Endodermal cell (in vitro differentiated cells): Measurements from ENCODE around the gene LRGUK. TPM values are rescaled to one million over a fixed set of nuclear protein-coding genes. Genes with fewer than 3 reads are reported as not detected.

ENCODE experiments used
- DNase-seq: peaks from one replicate; pipeline ENCODE4 v3.0.0-alpha.2; 2017
- H3K27ac ChIP-seq: 2 replicates; pipeline ENCODE4 v1.5.1; 2013; ENCODE audit warnings: mild to moderate bottlenecking, low read depth, low read length, moderate library complexity
- H3K27me3 ChIP-seq: 2 replicates; pipeline ENCODE4 v1.6.1; 2013; ENCODE audit warnings: mild to moderate bottlenecking, low read length, moderate library complexity; ENCODE audit not compliant: insufficient read depth, control insufficient read depth, poor library complexity, severe bottlenecking
- H3K36me3 ChIP-seq: 2 replicates; pipeline ENCODE4 v1.7.0; 2013; ENCODE audit warnings: mild to moderate bottlenecking, low read length, moderate library complexity; ENCODE audit not compliant: control insufficient read depth, insufficient read depth
- H3K4me1 ChIP-seq: one replicate; pipeline ENCODE4 v1.7.0; 2013; ENCODE audit warnings: low read length; ENCODE audit not compliant: control insufficient read depth, insufficient read depth
- H3K4me3 ChIP-seq: 2 replicates; pipeline ENCODE4 v1.5.1; 2013; ENCODE audit warnings: mild to moderate bottlenecking, low read length, moderate library complexity
- H3K9ac ChIP-seq: 2 replicates; pipeline ENCODE4 v1.6.1; 2013; ENCODE audit warnings: mild to moderate bottlenecking, low read length, moderate library complexity; ENCODE audit not compliant: poor library complexity, severe bottlenecking; ENCODE audit errors: extremely low read depth
- H3K9me3 ChIP-seq: 2 replicates; pipeline ENCODE4 v1.6.1; 2013; ENCODE audit warnings: mild to moderate bottlenecking, low read length, moderate library complexity; ENCODE audit not compliant: control insufficient read depth
- H3K27ac Mint-ChIP-seq: 2 replicates; pipeline ENCODE4 v1.8.0; 2020; ENCODE audit warnings: mixed read lengths
- H3K27me3 Mint-ChIP-seq: 2 replicates; pipeline ENCODE4 v1.8.0; 2021; ENCODE audit warnings: mild to moderate bottlenecking, mixed read lengths; ENCODE audit not compliant: insufficient read depth
- H3K36me3 Mint-ChIP-seq: 2 replicates; pipeline ENCODE4 v1.8.0; 2020; ENCODE audit warnings: low read depth, mixed read lengths
- H3K4me1 Mint-ChIP-seq: 2 replicates; pipeline ENCODE4 v1.8.0; 2020; ENCODE audit warnings: mixed read lengths
- H3K4me3 Mint-ChIP-seq: 2 replicates; pipeline ENCODE4 v1.8.0; 2020; ENCODE audit warnings: mild to moderate bottlenecking, moderate library complexity, mixed read lengths
- H3K9me3 Mint-ChIP-seq: 2 replicates; pipeline ENCODE4 v1.8.0; 2020; ENCODE audit warnings: mild to moderate bottlenecking, mixed read lengths
- WGBS, 2 experiments: methylation state at CpG; one replicate each; pipeline versions ENCODE4 v1.1.5 to v1.1.7; 2013; ENCODE audit warnings: missing lambda C conversion rate in 2 of 2, mixed read lengths in 1 of 2; ENCODE audit not compliant: insufficient coverage in 1 of 2, insufficient read length in 1 of 2; 5-methylcytosine and 5-hydroxymethylcytosine counted together
- total RNA-seq, 2 donors: library from RNA; stranded (reverse); fragmentation: NEBNext Ultra II Directional in 1 of 2; extraction: Animal tissue kit (Norgen Biotek cat#: 25700) in 1 of 2; gene quantifications; 2 replicates in 1 of 2; 3 replicates in 1 of 2; pipeline ENCODE4 v1.2.1, GENCODE V29; 2021
- TF ChIP-seq, protein P1 (sequence below): fragments of 200-600 bp; sonication (generic); conservative IDR thresholded peaks from 2 replicates; pipeline ENCODE4 v1.5.0; 2021; ENCODE audit warnings: antibody characterized with exemption, mild to moderate bottlenecking

LRGUK gene
- total RNA-seq, 2 donors from 2014 or later, result 0.89 to 1.3 TPM

DNA sequence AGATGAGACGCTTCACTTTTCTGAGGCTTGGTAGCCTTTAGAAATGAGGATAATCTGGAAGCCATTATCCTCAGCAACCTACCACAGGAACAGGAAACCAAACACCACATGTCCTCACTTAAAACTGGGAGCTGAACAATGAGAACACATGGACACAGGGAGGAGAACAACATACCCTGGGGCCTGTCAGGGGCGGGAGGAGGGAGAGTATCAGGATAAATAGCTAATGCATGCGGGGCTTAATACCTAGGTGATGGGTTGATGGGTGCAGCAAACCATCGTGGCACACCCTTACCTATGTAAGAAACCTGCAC, 48.9 kb downstream of the LRGUK start:
- Histone ChIP-seq H3K9ac (no peak overlapping the region), H3K4me1 (no peaks in the 10 kb centered on the region), H3K4me3 (no peak overlapping the region), H3K36me3 (no peaks in the 10 kb centered on the region), H3K9me3 (no peaks in the 10 kb centered on the region), H3K27me3 (no peaks in the 10 kb centered on the region), H3K27ac (no peak overlapping the region)
- 93 to 100% methylated on average over 3 to 4 of the region's 4 CpGs for WGBS, 2 experiments
- no peaks in the 10 kb centered on the region for H3K27me3 Mint-ChIP-seq
- H3K9me3 Mint-ChIP-seq, result no peaks in the 10 kb centered on the region
- H3K4me1 Mint-ChIP-seq, result peaks cover 2% of the 10 kb centered on the region
- DNase-seq, result no peak
- TF ChIP-seq, protein P1, sequence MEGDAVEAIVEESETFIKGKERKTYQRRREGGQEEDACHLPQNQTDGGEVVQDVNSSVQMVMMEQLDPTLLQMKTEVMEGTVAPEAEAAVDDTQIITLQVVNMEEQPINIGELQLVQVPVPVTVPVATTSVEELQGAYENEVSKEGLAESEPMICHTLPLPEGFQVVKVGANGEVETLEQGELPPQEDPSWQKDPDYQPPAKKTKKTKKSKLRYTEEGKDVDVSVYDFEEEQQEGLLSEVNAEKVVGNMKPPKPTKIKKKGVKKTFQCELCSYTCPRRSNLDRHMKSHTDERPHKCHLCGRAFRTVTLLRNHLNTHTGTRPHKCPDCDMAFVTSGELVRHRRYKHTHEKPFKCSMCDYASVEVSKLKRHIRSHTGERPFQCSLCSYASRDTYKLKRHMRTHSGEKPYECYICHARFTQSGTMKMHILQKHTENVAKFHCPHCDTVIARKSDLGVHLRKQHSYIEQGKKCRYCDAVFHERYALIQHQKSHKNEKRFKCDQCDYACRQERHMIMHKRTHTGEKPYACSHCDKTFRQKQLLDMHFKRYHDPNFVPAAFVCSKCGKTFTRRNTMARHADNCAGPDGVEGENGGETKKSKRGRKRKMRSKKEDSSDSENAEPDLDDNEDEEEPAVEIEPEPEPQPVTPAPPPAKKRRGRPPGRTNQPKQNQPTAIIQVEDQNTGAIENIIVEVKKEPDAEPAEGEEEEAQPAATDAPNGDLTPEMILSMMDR, result no peak
- H3K27ac Mint-ChIP-seq, result no peak overlapping the region
- H3K4me3 Mint-ChIP-seq, result no peak overlapping the region
- H3K36me3 Mint-ChIP-seq, result no peaks in the 10 kb centered on the region

- no peak for DNase-seq
Observed at GRCh38 chr7:134179036-134180011, 52.2 kb downstream of the LRGUK start.

DNA sequence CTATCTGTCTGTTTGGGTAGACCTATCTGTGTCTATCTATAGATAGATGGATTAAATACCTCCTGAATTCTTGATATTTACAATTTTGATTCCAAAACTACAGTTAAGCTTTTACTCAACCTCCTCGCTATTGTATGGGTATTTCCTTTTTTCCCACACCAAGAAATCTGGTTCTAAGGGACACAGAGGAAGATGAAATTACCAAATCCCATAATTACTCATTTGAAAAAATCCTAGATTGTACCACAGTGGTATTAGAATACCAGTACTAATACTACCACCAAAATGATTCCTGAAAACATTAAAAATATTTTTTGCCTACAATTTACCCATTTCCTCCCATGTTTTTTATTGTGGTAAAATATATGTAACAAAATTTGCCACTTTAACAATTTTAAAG, 53.2 kb downstream of the LRGUK start:
- Mint-ChIP-seq H3K27ac (no peak overlapping the region), H3K9me3 (no peaks in the 10 kb centered on the region), H3K27me3 (no peaks in the 10 kb centered on the region), H3K4me3 (no peak overlapping the region), H3K36me3 (no peaks in the 10 kb centered on the region), H3K4me1 (peaks cover 2% of the 10 kb centered on the region)
- Histone ChIP-seq H3K9ac (no peak overlapping the region), H3K27me3 (no peaks in the 10 kb centered on the region), H3K9me3 (no peaks in the 10 kb centered on the region), H3K4me1 (no peaks in the 10 kb centered on the region), H3K36me3 (no peaks in the 10 kb centered on the region), H3K27ac (no peak overlapping the region), H3K4me3 (no peak overlapping the region)
- DNase-seq, result no peak
- TF ChIP-seq, protein P1, result no peak
- 100% methylated on average over 1 of the region's 1 CpG for WGBS, 2 experiments

More at GRCh38 chr7:134179036-134180011, 52.2 kb downstream of the LRGUK start:
- H3K27me3 ChIP-seq, result no peaks in the 10 kb centered on the region
- H3K27ac ChIP-seq, result no peak overlapping the region
- H3K27me3 Mint-ChIP-seq, result no peaks in the 10 kb centered on the region
- no peak overlapping the region for H3K27ac Mint-ChIP-seq
- H3K36me3 ChIP-seq, result no peaks in the 10 kb centered on the region
- H3K9me3 Mint-ChIP-seq, result no peaks in the 10 kb centered on the region
- H3K4me1 ChIP-seq, result no peaks in the 10 kb centered on the region
- no peak overlapping the region for H3K4me3 ChIP-seq
- H3K4me3 Mint-ChIP-seq, result no peak overlapping the region
- 89 to 90% methylated on average over 5 of the region's 6 CpGs for WGBS, 2 experiments
- no peaks in the 10 kb centered on the region for H3K9me3 ChIP-seq
- no peaks in the 10 kb centered on the region for H3K36me3 Mint-ChIP-seq
- H3K9ac ChIP-seq, result no peak overlapping the region
- TF ChIP-seq, protein P1, result no peak
- H3K4me1 Mint-ChIP-seq, result peaks cover 2% of the 10 kb centered on the region
